ENCODE results near the gene ACER2.

Gene ACER2

DNA sequence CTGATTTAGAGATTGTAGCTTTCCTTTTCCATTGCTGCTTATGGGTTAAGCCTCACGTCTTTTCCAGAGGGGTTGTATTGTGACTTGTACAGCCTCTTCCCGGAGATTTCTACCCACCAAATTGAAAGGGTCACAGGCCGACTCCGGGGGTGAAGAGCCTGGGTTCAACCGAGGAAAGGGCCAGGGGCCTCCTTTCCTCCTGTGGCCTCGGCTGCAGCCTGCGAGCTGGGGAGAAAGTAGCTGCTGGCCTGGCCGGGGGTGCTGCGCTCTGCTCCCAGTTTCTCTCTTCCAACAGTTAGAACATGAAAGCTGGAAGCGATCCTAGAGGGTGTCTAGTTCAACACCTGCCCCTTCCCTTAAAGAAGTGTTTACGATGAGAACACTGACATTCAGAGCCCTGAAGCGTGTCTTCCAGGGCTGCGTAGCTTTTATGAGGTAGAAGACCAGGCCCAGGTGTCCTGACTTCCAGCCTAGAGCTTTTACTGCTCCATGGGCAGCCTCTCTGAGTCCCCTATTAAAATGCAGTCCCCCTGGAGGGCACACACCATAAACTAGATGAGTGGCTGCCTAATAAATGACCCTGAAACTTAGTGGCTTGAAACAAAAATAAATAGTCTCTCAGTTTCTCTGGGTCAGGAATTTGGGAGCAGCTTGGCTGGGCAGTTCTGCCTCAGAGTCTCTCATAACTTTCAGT, 56.9 kb downstream of the ACER2 start:
- H3F3A ChIP-seq (ENCODE audit: insufficient read depth, low read length) = no peaks in the 10 kb centered on the region
- H4K20me1 ChIP-seq (ENCODE audit: insufficient read depth, low read length) = no peaks in the 10 kb centered on the region
- H3K36me3 ChIP-seq (ENCODE audit: insufficient read depth, low read length) = no peaks in the 10 kb centered on the region
- H3K4me2 ChIP-seq (ENCODE audit: low read length) = no peak overlapping the region
- H3K9me3 ChIP-seq (ENCODE audit: low read length) = no peaks in the 10 kb centered on the region
- H3K4me3 ChIP-seq (ENCODE audit: low read depth, low read length, poor library complexity, severe bottlenecking) = no peak overlapping the region
- no peaks in the 10 kb centered on the region for H3K79me2 ChIP-seq (ENCODE audit: insufficient read depth, low read length)
- no peak overlapping the region for H3K9ac ChIP-seq (ENCODE audit: low read length)
- H3K9me2 ChIP-seq (ENCODE audit: low read depth, low read length) = no peaks in the 10 kb centered on the region
- H3K27ac ChIP-seq (ENCODE audit: low read depth, low read length, poor library complexity, severe bottlenecking) = no peak overlapping the region
- H2AFZ ChIP-seq (ENCODE audit: low read length) = no peak overlapping the region
- no peaks in the 10 kb centered on the region for H3K4me1 ChIP-seq (ENCODE audit: insufficient read depth, low read length, severe bottlenecking)
- TF ChIP-seq, protein P1, sequence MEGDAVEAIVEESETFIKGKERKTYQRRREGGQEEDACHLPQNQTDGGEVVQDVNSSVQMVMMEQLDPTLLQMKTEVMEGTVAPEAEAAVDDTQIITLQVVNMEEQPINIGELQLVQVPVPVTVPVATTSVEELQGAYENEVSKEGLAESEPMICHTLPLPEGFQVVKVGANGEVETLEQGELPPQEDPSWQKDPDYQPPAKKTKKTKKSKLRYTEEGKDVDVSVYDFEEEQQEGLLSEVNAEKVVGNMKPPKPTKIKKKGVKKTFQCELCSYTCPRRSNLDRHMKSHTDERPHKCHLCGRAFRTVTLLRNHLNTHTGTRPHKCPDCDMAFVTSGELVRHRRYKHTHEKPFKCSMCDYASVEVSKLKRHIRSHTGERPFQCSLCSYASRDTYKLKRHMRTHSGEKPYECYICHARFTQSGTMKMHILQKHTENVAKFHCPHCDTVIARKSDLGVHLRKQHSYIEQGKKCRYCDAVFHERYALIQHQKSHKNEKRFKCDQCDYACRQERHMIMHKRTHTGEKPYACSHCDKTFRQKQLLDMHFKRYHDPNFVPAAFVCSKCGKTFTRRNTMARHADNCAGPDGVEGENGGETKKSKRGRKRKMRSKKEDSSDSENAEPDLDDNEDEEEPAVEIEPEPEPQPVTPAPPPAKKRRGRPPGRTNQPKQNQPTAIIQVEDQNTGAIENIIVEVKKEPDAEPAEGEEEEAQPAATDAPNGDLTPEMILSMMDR (IDR thresholded peaks at IDR 0.05; ENCODE audit: low read length) = no peak
- no peak for TF ChIP-seq EZH2 (IDR thresholded peaks at IDR 0.05; ENCODE audit: borderline replicate concordance, low read length)
- no peaks in the 10 kb centered on the region; the same call in 1 of the 2 replicates for H3K27me3 ChIP-seq (ENCODE audit: insufficient read depth, low read length)

DNA sequence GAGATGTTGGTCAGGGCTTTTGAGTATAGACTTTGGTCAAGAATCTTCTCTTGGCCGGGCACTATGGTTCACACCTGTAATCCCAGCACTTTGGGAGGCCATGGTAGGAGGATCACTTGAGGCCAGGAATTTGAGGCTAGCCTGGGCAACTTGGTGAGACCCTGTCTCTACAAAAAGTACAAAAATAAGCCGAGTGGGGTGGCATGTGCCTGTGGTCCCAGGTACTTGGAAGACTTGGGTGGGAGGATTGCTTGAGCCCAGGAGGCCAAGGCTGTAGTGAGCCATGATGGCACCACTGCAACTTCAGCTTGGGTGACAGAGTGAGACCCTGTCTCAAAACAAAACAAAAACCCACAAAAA, 57.5 kb downstream of the ACER2 start:
- no peak overlapping the region for H3K4me3 ChIP-seq (ENCODE audit: low read depth, low read length, poor library complexity, severe bottlenecking)
- no peaks in the 10 kb centered on the region for H3K27me3 ChIP-seq (ENCODE audit: insufficient read depth, low read length)
- H3K27ac ChIP-seq (ENCODE audit: low read depth, low read length, poor library complexity, severe bottlenecking) = no peak overlapping the region
- no peaks in the 10 kb centered on the region for H4K20me1 ChIP-seq (ENCODE audit: insufficient read depth, low read length)
- TF ChIP-seq, protein P1 (IDR thresholded peaks at IDR 0.05; ENCODE audit: low read length) = no peak
- no peak for TF ChIP-seq EZH2 (IDR thresholded peaks at IDR 0.05; ENCODE audit: borderline replicate concordance, low read length)
- no peaks in the 10 kb centered on the region for H3K9me3 ChIP-seq (ENCODE audit: low read length)
- no peaks in the 10 kb centered on the region for H3K79me2 ChIP-seq (ENCODE audit: insufficient read depth, low read length)
- no peak overlapping the region for H2AFZ ChIP-seq (ENCODE audit: low read length)
- H3K9ac ChIP-seq (ENCODE audit: low read length) = no peak overlapping the region
- H3K9me2 ChIP-seq (ENCODE audit: low read depth, low read length) = no peaks in the 10 kb centered on the region
- H3K36me3 ChIP-seq (ENCODE audit: insufficient read depth, low read length) = no peaks in the 10 kb centered on the region
- H3K4me1 ChIP-seq (ENCODE audit: insufficient read depth, low read length, severe bottlenecking) = no peaks in the 10 kb centered on the region
- H3K4me2 ChIP-seq (ENCODE audit: low read length) = no peak overlapping the region
- H3F3A ChIP-seq (ENCODE audit: insufficient read depth, low read length) = no peaks in the 10 kb centered on the region

DNA sequence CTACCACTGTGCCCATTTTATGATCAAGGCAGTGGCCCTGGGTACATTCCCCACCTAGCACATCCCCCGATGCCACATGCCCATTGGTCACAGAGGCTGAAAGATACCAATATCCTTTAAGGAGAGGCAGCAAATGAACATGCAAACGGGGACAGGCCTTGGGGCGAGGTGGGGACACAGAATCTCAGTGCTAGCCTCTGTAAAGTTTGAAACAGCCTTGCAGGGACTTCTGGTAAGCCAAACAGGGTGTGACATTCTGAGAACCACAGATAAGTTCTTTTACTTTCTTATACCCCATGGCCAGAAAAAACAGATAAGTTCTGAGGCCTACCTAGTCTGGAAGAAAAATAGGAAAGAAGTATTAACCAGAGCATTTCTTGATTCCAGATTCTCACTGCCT, 60.5 kb downstream of the ACER2 start:
- Histone ChIP-seq H2AFZ (ENCODE audit: low read length) (no peak overlapping the region), H3K27me3 (ENCODE audit: insufficient read depth, low read length) (no peaks in the 10 kb centered on the region), H3K9me3 (ENCODE audit: low read length) (no peaks in the 10 kb centered on the region), H4K20me1 (ENCODE audit: insufficient read depth, low read length) (no peaks in the 10 kb centered on the region), H3K9ac (ENCODE audit: low read length) (no peak overlapping the region), H3K9me2 (ENCODE audit: low read depth, low read length) (no peaks in the 10 kb centered on the region), H3K79me2 (ENCODE audit: insufficient read depth, low read length) (no peaks in the 10 kb centered on the region), H3K36me3 (ENCODE audit: insufficient read depth, low read length) (no peaks in the 10 kb centered on the region), H3K4me3 (ENCODE audit: low read depth, low read length, poor library complexity, severe bottlenecking) (no peak overlapping the region), H3F3A (ENCODE audit: insufficient read depth, low read length) (no peaks in the 10 kb centered on the region), H3K27ac (ENCODE audit: low read depth, low read length, poor library complexity, severe bottlenecking) (no peak overlapping the region), H3K4me1 (ENCODE audit: insufficient read depth, low read length, severe bottlenecking) (no peaks in the 10 kb centered on the region), H3K4me2 (ENCODE audit: low read length) (no peak overlapping the region)
- TF ChIP-seq, protein P1 (IDR thresholded peaks at IDR 0.05; ENCODE audit: low read length) = no peak
- no peak for TF ChIP-seq EZH2 (IDR thresholded peaks at IDR 0.05; ENCODE audit: borderline replicate concordance, low read length)
